Skeletal muscle satellite cell (primary cell): Measurements from ENCODE around the gene KIF26B.

ENCODE experiments used
- H3K27me3 ChIP-seq: 2 replicates; pipeline ENCODE4 v1.7.0; 2013; ENCODE audit warnings: low read length; ENCODE audit not compliant: control insufficient read depth, insufficient read depth
- H3K36me3 ChIP-seq: 2 replicates; pipeline ENCODE4 v1.7.0; 2013; ENCODE audit warnings: mild to moderate bottlenecking, control low read depth, low read length; ENCODE audit not compliant: insufficient read depth
- H3K4me1 ChIP-seq: 2 replicates; pipeline ENCODE4 v1.7.0; 2013; ENCODE audit warnings: low read length; ENCODE audit not compliant: control insufficient read depth, insufficient read depth
- H3K4me2 ChIP-seq: 2 replicates; pipeline ENCODE4 v1.7.0; 2013; ENCODE audit warnings: mild to moderate bottlenecking, low read length
- H3K4me3 ChIP-seq: 2 replicates; pipeline ENCODE4 v1.7.0; 2013; ENCODE audit warnings: low read length
- H3K9ac ChIP-seq: 2 replicates; pipeline ENCODE4 v1.7.0; 2013; ENCODE audit warnings: mild to moderate bottlenecking, low read depth, low read length, moderate library complexity
- H3K9me3 ChIP-seq: replicated peaks from 2 replicates; pipeline ENCODE4 v1.7.0; 2013; ENCODE audit warnings: mild to moderate bottlenecking, control low read depth, low read length

The KIF26B gene

DNA sequence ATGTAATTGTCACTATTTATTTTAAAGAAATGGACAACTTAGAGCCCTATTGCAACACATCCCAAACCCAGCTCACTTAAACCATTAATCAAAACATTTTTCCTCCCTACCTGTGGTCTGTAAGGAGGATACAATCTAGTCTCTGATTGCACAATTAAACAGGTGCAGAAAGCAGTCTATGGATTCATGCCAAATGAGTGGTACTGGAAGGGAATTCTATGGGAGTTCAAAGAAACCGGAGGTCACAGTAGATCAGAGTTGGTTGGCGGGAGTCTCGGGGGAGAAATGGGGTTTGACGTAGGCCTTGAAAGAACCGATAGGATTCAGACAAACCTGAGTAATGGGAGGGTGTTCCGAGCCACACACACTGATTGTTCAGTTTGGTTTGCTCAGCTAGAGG is 314.9 kb downstream of the KIF26B start:
- Histone ChIP-seq H3K4me1 (no peaks in the 10 kb centered on the region), H3K36me3 (no peaks in the 10 kb centered on the region), H3K9me3 (no peaks in the 10 kb centered on the region), H3K4me2 (no peak overlapping the region), H3K27me3 (no peaks in the 10 kb centered on the region), H3K9ac (no peak overlapping the region), H3K4me3 (no peak overlapping the region)

DNA sequence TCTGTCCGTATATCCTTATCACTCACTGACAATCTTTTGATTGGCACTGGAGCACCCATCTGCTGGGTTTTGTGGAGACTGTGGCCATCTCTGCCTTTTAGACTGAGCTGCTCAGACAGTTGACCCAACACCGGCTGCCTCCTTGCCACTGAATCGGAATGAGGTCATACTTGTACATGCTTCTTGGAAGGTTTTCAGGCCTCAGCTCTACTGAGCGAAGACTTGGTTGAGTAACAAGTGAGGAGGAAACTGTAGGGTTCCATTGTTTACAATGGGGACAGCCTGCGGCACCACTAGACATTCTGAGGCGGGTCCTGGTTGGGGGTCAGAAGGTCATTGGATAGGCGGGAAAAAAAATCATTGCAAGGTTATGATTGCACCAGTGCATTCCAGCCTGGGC is 320.3 kb downstream of the KIF26B start:
- no peak overlapping the region for H3K4me3 ChIP-seq
- H3K9me3 ChIP-seq: no peaks in the 10 kb centered on the region
- no peaks in the 10 kb centered on the region for H3K36me3 ChIP-seq
- H3K4me2 ChIP-seq: no peak overlapping the region
- no peaks in the 10 kb centered on the region for H3K4me1 ChIP-seq
- no peaks in the 10 kb centered on the region for H3K27me3 ChIP-seq
- no peak overlapping the region for H3K9ac ChIP-seq

DNA sequence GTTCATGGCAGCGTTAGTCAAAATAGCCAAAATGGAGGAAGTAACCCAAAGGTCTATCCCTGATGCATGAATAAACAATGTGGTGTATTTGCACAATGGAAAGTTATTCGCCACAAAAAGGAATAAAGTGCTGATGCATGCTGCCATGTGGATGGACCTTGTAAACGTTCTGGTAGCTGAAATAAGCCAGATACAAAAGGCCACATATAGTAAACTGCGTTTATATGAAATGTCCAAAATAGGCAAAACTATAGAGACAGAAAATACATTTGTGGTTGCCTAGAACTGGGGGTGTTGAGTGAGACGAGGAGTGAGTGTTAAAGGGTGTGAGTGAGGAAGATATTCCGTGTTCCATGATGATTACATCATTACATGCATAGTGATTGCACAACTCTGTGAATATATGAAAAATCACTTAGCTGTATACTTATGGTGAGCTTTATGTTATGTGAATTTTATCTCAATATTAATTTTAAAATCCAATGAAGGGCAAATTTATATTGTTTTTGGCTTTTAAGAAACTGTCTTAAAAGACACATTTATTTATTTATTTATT is 321.3 kb downstream of the KIF26B start:
- H3K36me3 ChIP-seq: no peaks in the 10 kb centered on the region
- no peaks in the 10 kb centered on the region for H3K27me3 ChIP-seq
- H3K4me3 ChIP-seq: no peak overlapping the region
- H3K9ac ChIP-seq: no peak overlapping the region
- no peaks in the 10 kb centered on the region for H3K9me3 ChIP-seq
- no peak overlapping the region for H3K4me2 ChIP-seq
- H3K4me1 ChIP-seq: no peaks in the 10 kb centered on the region

DNA sequence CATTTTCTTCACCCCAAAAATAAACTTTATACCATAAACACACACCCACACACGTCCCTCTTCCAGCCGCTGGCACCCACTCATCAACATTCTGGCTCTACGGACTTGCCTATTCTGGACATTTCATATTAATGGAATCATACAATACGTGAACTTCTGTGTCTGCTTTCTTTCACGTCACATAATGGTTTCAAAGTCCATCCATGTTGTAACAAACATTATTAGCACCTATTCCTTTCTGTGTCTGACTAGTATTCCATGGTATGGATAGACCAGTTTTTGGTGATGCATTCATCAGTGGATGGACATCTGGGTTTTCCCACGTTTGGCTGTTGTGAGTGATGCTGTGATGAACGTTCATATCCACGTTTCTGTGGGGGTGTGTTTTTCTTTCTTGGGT is 323.2 kb downstream of the KIF26B start:
- Histone ChIP-seq H3K9ac (no peak overlapping the region), H3K4me1 (no peaks in the 10 kb centered on the region), H3K27me3 (no peaks in the 10 kb centered on the region), H3K4me2 (no peak overlapping the region), H3K36me3 (no peaks in the 10 kb centered on the region), H3K9me3 (no peaks in the 10 kb centered on the region), H3K4me3 (no peak overlapping the region)

DNA sequence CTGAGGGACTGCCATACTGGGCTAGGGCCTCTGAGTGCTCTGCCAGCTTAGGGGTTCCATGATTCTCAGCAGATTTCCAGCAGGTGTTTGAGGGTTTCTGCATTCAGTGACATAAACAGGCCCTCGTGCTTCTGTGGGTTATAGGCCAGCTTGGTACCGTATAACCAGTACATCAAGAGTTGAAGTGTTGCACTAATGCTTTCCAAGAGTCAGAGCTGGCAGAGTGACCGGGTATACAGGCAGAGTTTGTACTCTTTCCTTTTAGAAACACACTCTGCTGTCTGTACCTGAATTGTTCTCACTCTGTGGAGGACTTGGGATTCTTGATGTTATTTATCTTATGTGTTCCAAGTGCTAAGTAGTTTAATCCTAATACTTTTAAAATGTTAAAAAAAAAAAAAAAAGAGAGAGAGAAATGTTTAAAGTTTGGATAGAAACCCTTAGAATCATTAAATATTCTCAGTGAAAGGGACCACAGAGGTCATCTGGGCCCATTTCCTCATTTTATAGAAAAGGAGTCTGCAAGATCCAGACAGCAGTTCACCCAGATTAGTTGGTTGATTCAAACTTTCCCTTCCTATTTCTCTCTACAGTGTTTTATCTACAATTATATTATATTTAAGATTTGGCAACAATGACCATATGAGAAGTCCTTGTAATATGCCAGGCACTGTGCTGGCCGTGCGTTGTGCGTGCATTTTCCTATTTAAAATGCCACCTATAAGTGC is 325.8 kb downstream of the KIF26B start:
- H3K4me2 ChIP-seq: no peak overlapping the region
- H3K9me3 ChIP-seq: no peaks in the 10 kb centered on the region
- H3K4me1 ChIP-seq: no peaks in the 10 kb centered on the region
- no peaks in the 10 kb centered on the region for H3K27me3 ChIP-seq
- no peak overlapping the region for H3K4me3 ChIP-seq
- H3K36me3 ChIP-seq: no peaks in the 10 kb centered on the region
- no peak overlapping the region for H3K9ac ChIP-seq

DNA sequence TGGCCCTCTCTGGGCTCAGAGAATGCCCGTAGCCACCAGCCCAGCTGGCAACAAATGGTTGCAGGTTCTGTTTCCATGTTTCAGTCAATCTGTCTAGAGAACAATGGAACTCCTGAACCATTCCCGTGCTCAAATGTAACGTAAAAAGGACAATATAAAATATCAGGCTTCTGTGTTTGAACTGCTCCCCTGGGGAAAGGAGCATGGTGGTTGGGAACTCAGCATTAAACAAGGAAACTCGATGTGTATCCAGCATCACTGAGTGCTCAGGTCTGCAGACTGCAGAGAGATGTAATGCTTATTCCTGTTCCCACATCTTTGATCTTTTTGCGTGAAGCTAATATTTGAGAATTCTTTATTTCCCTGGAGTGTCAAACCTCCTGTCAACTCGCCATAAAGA is 326.5 kb downstream of the KIF26B start:
- H3K9me3 ChIP-seq: no peaks in the 10 kb centered on the region
- H3K4me2 ChIP-seq: no peak overlapping the region
- no peak overlapping the region for H3K4me3 ChIP-seq
- no peaks in the 10 kb centered on the region for H3K27me3 ChIP-seq
- H3K4me1 ChIP-seq: no peaks in the 10 kb centered on the region
- no peak overlapping the region for H3K9ac ChIP-seq
- no peaks in the 10 kb centered on the region for H3K36me3 ChIP-seq

DNA sequence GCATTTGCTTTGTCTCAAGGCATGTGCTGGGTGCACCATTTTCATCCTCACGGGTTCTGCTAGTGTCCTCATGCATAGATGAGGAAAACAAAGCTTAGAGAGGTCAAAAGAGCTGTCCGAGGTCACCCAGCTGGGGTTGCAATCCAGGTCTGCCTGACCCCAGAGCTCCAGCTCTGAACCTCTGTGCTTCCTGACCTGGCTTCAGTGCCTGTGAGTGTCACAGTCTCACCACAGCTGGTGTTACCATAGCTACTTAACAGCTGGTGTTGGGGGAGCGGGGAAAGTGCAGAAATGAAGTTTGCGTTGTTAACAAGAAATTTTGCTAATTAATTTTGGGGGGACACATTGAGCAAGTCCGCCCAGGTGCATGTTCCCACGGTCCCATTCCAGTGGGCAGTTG is 328.5 kb downstream of the KIF26B start:
- Histone ChIP-seq H3K4me1 (no peaks in the 10 kb centered on the region), H3K4me3 (no peak overlapping the region), H3K27me3 (no peaks in the 10 kb centered on the region), H3K4me2 (no peak overlapping the region), H3K9ac (no peak overlapping the region), H3K36me3 (no peaks in the 10 kb centered on the region), H3K9me3 (no peaks in the 10 kb centered on the region)

DNA sequence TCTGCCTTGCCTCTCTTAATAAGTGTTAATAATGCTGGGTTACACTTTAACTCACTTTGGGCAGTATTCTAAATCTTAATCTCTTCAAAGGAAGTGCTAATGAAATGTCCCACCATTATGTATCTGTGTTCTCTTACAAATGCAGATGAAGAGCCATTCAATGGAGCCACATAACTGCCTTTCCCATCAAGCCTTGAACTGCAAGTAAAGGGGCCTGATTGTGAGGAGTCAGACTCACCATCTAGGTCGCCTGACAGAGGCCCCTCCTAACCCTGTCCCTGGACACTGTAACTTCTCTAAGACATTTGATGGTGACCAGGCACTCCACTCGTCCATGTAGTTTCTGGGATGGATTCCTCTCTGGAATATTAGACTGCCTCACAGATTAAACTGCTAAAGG is 329.4 kb downstream of the KIF26B start:
- H3K9me3 ChIP-seq: no peaks in the 10 kb centered on the region
- no peak overlapping the region for H3K4me2 ChIP-seq
- no peaks in the 10 kb centered on the region for H3K27me3 ChIP-seq
- no peaks in the 10 kb centered on the region for H3K36me3 ChIP-seq
- no peaks in the 10 kb centered on the region for H3K4me1 ChIP-seq
- H3K9ac ChIP-seq: no peak overlapping the region
- no peak overlapping the region for H3K4me3 ChIP-seq

DNA sequence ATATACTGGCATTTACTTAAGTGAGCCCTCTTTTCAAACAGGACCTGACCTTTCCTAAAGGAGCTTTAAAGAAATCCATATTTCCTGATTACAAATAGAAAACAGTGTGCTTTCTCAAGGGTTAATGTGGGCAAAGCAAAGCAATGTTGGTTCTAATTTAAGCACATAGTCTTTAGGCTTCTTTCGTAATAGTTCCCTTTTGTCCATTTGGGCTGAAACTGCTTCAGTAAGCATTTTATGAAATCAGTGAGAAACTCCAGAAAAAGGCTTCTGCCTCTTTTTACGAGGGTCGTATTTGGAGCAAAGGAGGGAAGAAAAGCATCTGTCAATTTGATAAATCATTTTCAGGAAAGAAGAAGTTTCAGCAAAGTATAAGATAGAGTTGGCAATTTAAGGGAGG is 331.2 kb downstream of the KIF26B start:
- no peak overlapping the region for H3K9ac ChIP-seq
- H3K4me3 ChIP-seq: no peak overlapping the region
- H3K9me3 ChIP-seq: no peaks in the 10 kb centered on the region
- no peaks in the 10 kb centered on the region for H3K4me1 ChIP-seq
- no peak overlapping the region for H3K4me2 ChIP-seq
- H3K27me3 ChIP-seq: no peaks in the 10 kb centered on the region
- H3K36me3 ChIP-seq: no peaks in the 10 kb centered on the region

DNA sequence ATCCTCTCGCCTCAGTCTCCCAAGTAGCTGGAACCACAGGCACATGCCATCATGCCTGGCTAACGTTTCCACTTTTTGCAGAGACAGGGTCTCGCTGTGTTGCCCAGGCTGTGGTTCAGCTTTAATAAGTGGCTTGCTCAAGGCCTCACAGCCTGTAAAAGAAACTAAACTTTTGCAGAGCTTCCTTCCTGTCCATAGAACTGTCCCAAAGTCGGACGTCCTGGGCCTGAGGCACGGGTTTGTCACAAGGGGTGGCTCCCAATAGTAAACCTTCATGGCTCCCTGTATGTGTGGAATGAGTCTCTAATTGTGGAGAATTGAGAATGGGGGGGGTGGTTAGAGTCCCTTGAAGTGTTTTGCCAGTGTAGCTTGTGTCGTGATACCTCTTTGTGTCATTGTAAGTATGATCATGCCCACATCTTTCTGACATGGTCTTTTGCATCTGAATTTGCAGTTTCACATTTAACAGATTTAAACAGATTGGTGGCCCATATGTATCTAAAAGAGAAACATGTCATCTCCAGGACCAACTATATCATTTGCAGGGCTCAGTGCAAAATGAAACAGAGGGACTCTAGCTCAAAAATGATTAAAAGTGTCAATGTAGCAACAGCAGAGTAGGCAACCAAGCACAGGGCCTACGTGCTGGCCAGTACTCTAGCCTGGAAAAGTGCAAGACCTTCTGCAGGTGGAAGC is 332.1 kb downstream of the KIF26B start:
- Histone ChIP-seq H3K9me3 (no peaks in the 10 kb centered on the region), H3K4me2 (no peak overlapping the region), H3K36me3 (no peaks in the 10 kb centered on the region), H3K9ac (no peak overlapping the region), H3K27me3 (no peaks in the 10 kb centered on the region), H3K4me3 (no peak overlapping the region), H3K4me1 (no peaks in the 10 kb centered on the region)

DNA sequence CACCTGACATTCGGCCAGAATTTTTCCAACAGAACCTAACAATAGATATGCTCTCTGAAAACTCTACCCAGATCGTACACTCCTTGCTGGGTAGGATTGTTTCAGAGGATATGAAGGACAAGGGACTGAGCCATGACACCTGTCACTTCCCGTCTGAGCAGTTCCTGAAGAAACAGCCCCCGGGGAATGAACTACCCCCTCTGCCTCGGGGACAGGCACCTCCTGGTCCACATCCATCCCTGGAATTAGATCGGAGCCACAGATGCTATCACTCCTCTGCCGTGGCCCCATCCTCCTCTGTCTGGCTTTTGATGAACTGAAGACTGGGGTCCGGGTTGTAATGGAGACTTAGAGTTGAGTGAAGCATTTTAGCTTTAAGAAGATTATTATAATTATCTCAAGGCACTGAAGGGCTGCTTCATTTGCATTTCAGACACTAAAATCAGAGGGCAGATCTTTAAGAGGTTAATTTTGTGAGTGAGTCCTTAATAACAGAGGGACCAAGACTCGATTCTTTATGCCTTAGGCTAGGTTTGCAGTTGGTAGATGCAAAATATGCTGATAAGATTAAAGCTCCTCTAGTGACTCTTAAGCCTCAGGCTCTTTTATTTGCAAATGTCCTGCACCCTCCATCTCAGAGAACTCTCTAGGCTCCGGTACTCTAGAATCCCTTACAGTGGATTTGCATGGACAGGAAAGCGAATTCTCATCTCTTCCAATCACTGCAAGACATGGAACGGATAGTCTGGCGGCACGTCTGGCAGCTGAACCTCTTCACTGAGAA is 333.8 kb downstream of the KIF26B start:
- Histone ChIP-seq H3K4me2 (no peak overlapping the region), H3K9me3 (no peaks in the 10 kb centered on the region), H3K4me1 (no peaks in the 10 kb centered on the region), H3K27me3 (no peaks in the 10 kb centered on the region), H3K36me3 (no peaks in the 10 kb centered on the region), H3K9ac (no peak overlapping the region), H3K4me3 (no peak overlapping the region)
